PC-9 (cell line): ENCODE measurements around the gene TULP4. TPM values are rescaled to one million over a fixed set of nuclear protein-coding genes. Genes with fewer than 3 reads are reported as not detected.

Experiments
- BruUV-seq: library from RNA; stranded (reverse); fragments of 400-500 nt; replicated peaks from 2 replicates; lab custom pipeline; 2021; lab: Mats Ljungman, UMichigan
- CTCF ChIA-PET: fragments of 300-600 bp; sonication (Branson Sonifier 250); formaldehyde crosslinking; loops from one replicate; lab custom pipeline; 2022; ENCODE audit warnings: antibody characterized with exemption; lab: Charles Lee
- POLR2A ChIA-PET: fragments of 300-600 bp; sonication (Branson Sonifier 250); formaldehyde crosslinking; loops from one replicate; lab custom pipeline; 2022; ENCODE audit warnings: antibody characterized with exemption; ENCODE audit not compliant: unreplicated experiment; lab: Charles Lee
- DNase-seq, 2 experiments: peaks; one replicate each; pipeline versions ENCODE4 v3.0.0 to v3.0.0-alpha.2; 2015 to 2022; ENCODE audit warnings: mixed read lengths in 1 of 2
- H2AFZ ChIP-seq: fragments of 200-600 bp; sonication (generic); 2 replicates; pipeline ENCODE4 v1.8.1; 2017; ENCODE audit warnings: antibody characterized with exemption
- H3F3A ChIP-seq: fragments of 200-600 bp; sonication (generic); 2 replicates; pipeline ENCODE4 v1.8.1; 2017; ENCODE audit warnings: antibody characterized with exemption, mild to moderate bottlenecking, low read depth; ENCODE audit not compliant: insufficient read depth
- H3K27ac ChIP-seq: fragments of 200-600 bp; sonication (generic); 2 replicates; pipeline ENCODE4 v1.6.1; 2016; ENCODE audit warnings: mixed run types
- H3K27me3 ChIP-seq: fragments of 200-600 bp; sonication (generic); 2 replicates; pipeline ENCODE4 v1.6.1; 2016; ENCODE audit warnings: low read depth, mixed run types; ENCODE audit not compliant: insufficient read depth
- H3K36me3 ChIP-seq: fragments of 200-600 bp; sonication (generic); 2 replicates; pipeline ENCODE4 v1.6.1; 2016; ENCODE audit warnings: low read depth, mixed run types
- H3K4me1 ChIP-seq: fragments of 200-600 bp; sonication (generic); replicated peaks from 2 replicates; pipeline ENCODE4 v1.6.1; 2016; ENCODE audit warnings: mixed run types; ENCODE audit not compliant: insufficient read depth
- H3K4me2 ChIP-seq: fragments of 200-600 bp; sonication (generic); 2 replicates; pipeline ENCODE4 v1.6.1; 2017; ENCODE audit warnings: mixed run types
- H3K4me3 ChIP-seq: fragments of 200-600 bp; sonication (generic); 2 replicates; pipeline ENCODE4 v1.6.1; 2016; ENCODE audit warnings: mixed run types
- H3K79me2 ChIP-seq: fragments of 200-600 bp; sonication (generic); 2 replicates; pipeline ENCODE4 v1.6.1; 2017; ENCODE audit warnings: low read depth, mixed run types
- H3K9me2 ChIP-seq: fragments of 200-600 bp; sonication (generic); 2 replicates; pipeline ENCODE4 v1.8.1; 2017; ENCODE audit warnings: mild to moderate bottlenecking; ENCODE audit not compliant: insufficient read depth
- H3K9me3 ChIP-seq: fragments of 200-600 bp; sonication (generic); 2 replicates; pipeline ENCODE4 v1.8.1; 2016; ENCODE audit warnings: low read depth; ENCODE audit not compliant: insufficient read depth
- H4K20me1 ChIP-seq: fragments of 200-600 bp; sonication (generic); 2 replicates; pipeline ENCODE4 v1.8.1; 2017; ENCODE audit not compliant: insufficient read depth
- CTCF ChIP-seq: fragments of 200-600 bp; sonication (generic); conservative IDR thresholded peaks from 2 replicates; pipeline ENCODE4 v1.6.1; 2017; ENCODE audit warnings: mixed run types, antibody characterized with exemption, mild to moderate bottlenecking, moderate library complexity
- EZH2 ChIP-seq: fragments of 200-600 bp; sonication (generic); IDR thresholded peaks from 2 replicates; pipeline ENCODE4 v1.8.0; 2017; ENCODE audit warnings: antibody characterized with exemption, low read depth
- intact Hi-C: fragments of 100-400 bp; cut with micrococcal nuclease; formaldehyde crosslinking; loops from one replicate; pipeline ENCODE4 v1.10.0; 2022; ENCODE audit not compliant: unreplicated experiment
- total RNA-seq: library from RNA; stranded (reverse); gene quantifications from 2 replicates; pipeline ENCODE4 v1.2.3, GENCODE V29; 2021

The TULP4 gene
- total RNA-seq, 1 experiment from 2014 or later, result 34.0 TPM

GRCh38 chr6:158381214-158381613, 68.9 kb downstream of the TULP4 start:
- H3K9me2 ChIP-seq, result no peaks in the 10 kb centered on the region
- no peak overlapping the region for H3K4me3 ChIP-seq
- H3K27me3 ChIP-seq, result no peaks in the 10 kb centered on the region
- H3K4me1 ChIP-seq, result no peaks in the 10 kb centered on the region; the same call in 1 of the 2 replicates
- intact Hi-C loops, result no loop called here
- BruUV-seq, result no TSS peak
- TF ChIP-seq EZH2, result no peak
- no peak for TF ChIP-seq CTCF
- H3F3A ChIP-seq, result no peaks in the 10 kb centered on the region
- DNase-seq, result no peak
- H4K20me1 ChIP-seq, result no peaks in the 10 kb centered on the region
- no peaks in the 10 kb centered on the region for H3K79me2 ChIP-seq
- H2AFZ ChIP-seq, result no peak overlapping the region
- no peaks in the 10 kb centered on the region for H3K36me3 ChIP-seq
- CTCF ChIA-PET, result no interaction called here
- no peak overlapping the region for H3K27ac ChIP-seq
- POLR2A ChIA-PET, result no interaction called here
- no peaks in the 10 kb centered on the region for H3K9me3 ChIP-seq
- H3K4me2 ChIP-seq, result no peak overlapping the region

- H3K4me2 ChIP-seq, result no peak overlapping the region
- intact Hi-C loops, result no loop called here
- TF ChIP-seq CTCF (no peak), EZH2 (no peak)
- H3K4me3 ChIP-seq, result no peak overlapping the region
- H4K20me1 ChIP-seq, result no peaks in the 10 kb centered on the region
- no peaks in the 10 kb centered on the region for H3K9me3 ChIP-seq
- no peaks in the 10 kb centered on the region for H3K36me3 ChIP-seq
- H3K79me2 ChIP-seq, result no peaks in the 10 kb centered on the region
- no peak overlapping the region for H2AFZ ChIP-seq
- ChIA-PET POLR2A (no interaction called here), CTCF (no interaction called here)
- no peaks in the 10 kb centered on the region for H3K27me3 ChIP-seq
- DNase-seq, result no peak
- no peak overlapping the region for H3K27ac ChIP-seq
- peaks cover 2% of the 10 kb centered on the region; the same call in 1 of the 2 replicates for H3F3A ChIP-seq
- H3K9me2 ChIP-seq, result no peaks in the 10 kb centered on the region
- BruUV-seq, result no TSS peak
- no peaks in the 10 kb centered on the region for H3K4me1 ChIP-seq
These were observed 70.2 kb downstream of the TULP4 start for GRCh38 chr6:158382491-158382890.

GRCh38 chr6:158383057-158383456, 70.8 kb downstream of the TULP4 start:
- Histone ChIP-seq H3K9me2 (no peaks in the 10 kb centered on the region), H3K27ac (no peak overlapping the region), H2AFZ (no peak overlapping the region), H3K79me2 (no peaks in the 10 kb centered on the region), H3K9me3 (no peaks in the 10 kb centered on the region), H3K4me2 (no peak overlapping the region), H3K4me3 (no peak overlapping the region), H3K4me1 (no peaks in the 10 kb centered on the region), H4K20me1 (no peaks in the 10 kb centered on the region), H3K36me3 (no peaks in the 10 kb centered on the region), H3F3A (peaks cover 6% of the 10 kb centered on the region; the same call in 1 of the 2 replicates), H3K27me3 (no peaks in the 10 kb centered on the region)
- POLR2A ChIA-PET, result no interaction called here
- no peak for TF ChIP-seq EZH2
- no peak for TF ChIP-seq CTCF
- no TSS peak for BruUV-seq
- intact Hi-C loops, result no loop called here
- no peak for DNase-seq
- CTCF ChIA-PET, result no interaction called here
